ENCODE measurements around the gene SSBP3. TPM values are rescaled to one million over a fixed set of nuclear protein-coding genes. Genes with fewer than 3 reads are reported as not detected.

SSBP3 gene
- total and polyA plus RNA-seq, 9 of the 15 experiments (the other 6 are each of a cell fraction or from before 2014, with no cell fraction given), result 8.7 to 108 (median 33.8) TPM

- Histone ChIP-seq H4K20me1 (replicated peaks; ENCODE audit: control insufficient read depth, insufficient read depth, low read length) (0 out of 2 replicates have a peak, but pooled peaks cover 9% of the 10 kb centered on the region), H3K4me3 (no peak overlapping the region), H3K4me1 (replicated peaks in 1 of 2; ENCODE audit: control insufficient read depth in 2 of 2, insufficient read depth in 2 of 2, low read length in 2 of 2) (peaks cover 0 to 10% of the 10 kb centered on the region in 2 experiments; a peak in 1 of 5 replicates), H3K9me1 (ENCODE audit: control insufficient read depth, insufficient read depth, low read length) (no peaks in the 10 kb centered on the region), H3K36me3 (ENCODE audit: control insufficient read depth, insufficient read depth, low read length) (peaks cover 22% of the 10 kb centered on the region; the same call in 2 of the 3 replicates), H3K79me2 (ENCODE audit: control insufficient read depth, insufficient read depth, low read length) (no peaks in the 10 kb centered on the region), H3K27me3 (ENCODE audit: control insufficient read depth in 2 of 2, insufficient read depth in 2 of 2, low read length in 2 of 2) (no peaks in the 10 kb centered on the region), H3K4me2 (ENCODE audit: insufficient read depth, low read length) (no peak overlapping the region), H3K9ac (ENCODE audit: insufficient read depth in 1 of 2, low read depth in 2 of 2, low read length in 2 of 2) (no peak overlapping the region), H3K27ac (ENCODE audit: extremely low read depth, low read depth, low read length) (no peak overlapping the region), H2AFZ (ENCODE audit: low read depth, low read length) (no peak overlapping the region), H3K9me3 (replicated peaks; ENCODE audit: control insufficient read depth, insufficient read depth, low read depth, low read length) (no peaks in the 10 kb centered on the region)
- no peak for ATAC-seq
- TF ChIP-seq ZFPM2 (CRISPR knock-in tag; IDR thresholded peaks at IDR 0.05) (no peak), ESRRA (IDR thresholded peaks at IDR 0.05; ENCODE audit: borderline replicate concordance, low read depth) (no peak), CHCHD3 (CRISPR knock-in tag; IDR thresholded peaks at IDR 0.05) (no peak), GTF2A2 (tag; IDR thresholded peaks at IDR 0.05) (no peak), ZNF140 (CRISPR knock-in tag; IDR thresholded peaks at IDR 0.05) (no peak), ZNF785 (CRISPR knock-in tag; IDR thresholded peaks at IDR 0.05) (no peak), NCOR1 (IDR thresholded peaks at IDR 0.05) (no peak), MAFG (tag; conservative IDR thresholded peaks at IDR 0.05) (no peak), ZNF239 (CRISPR knock-in tag; IDR thresholded peaks at IDR 0.05) (no peak)
- in situ Hi-C loops (cut with MboI) (no loop called here), intact Hi-C loops (cut with micrococcal nuclease) (no loop called here)
- no TSS peak for BruUV-seq (replicated peaks)
- DNase-seq (ENCODE audit: extremely low read depth in 1 of 4, low spot score in 3 of 4), result no peak
- POLR2A ChIA-PET, result interaction anchor here (0.7 kb wide), 1 partner anchor 11 kb away, joined by 3 read pairs; no protein-coding TSS in a partner anchor
- CTCF ChIA-PET (ENCODE audit: low intra/inter-chr PET ratio), result no interaction called here
- WGBS (ENCODE audit: insufficient coverage, low coverage, missing lambda C conversion rate), result 94% methylated on average over 22 of the region's 23 CpGs
- FAIRE-seq, result no peak
Measured at GRCh38 chr1:54257876-54258275, 148.3 kb downstream of the SSBP3 start.
